Caco-2 (cell line): ENCODE results near the gene TMEM132D. TPM values are rescaled to one million over a fixed set of nuclear protein-coding genes. Genes with fewer than 3 reads are reported as not detected.

Source experiments
- BruUV-seq: library from RNA; stranded (reverse); fragments of 400-500 nt; replicated peaks from 2 replicates; lab custom pipeline; 2021; lab: Mats Ljungman, UMichigan
- CTCF ChIA-PET: fragments of 300-600 bp; sonication (Branson Sonifier 250); formaldehyde crosslinking; loops from one replicate; lab custom pipeline; 2022; ENCODE audit warnings: antibody characterized with exemption; lab: Charles Lee
- POLR2A ChIA-PET: fragments of 300-600 bp; sonication (Branson Sonifier 250); formaldehyde crosslinking; loops from one replicate; lab custom pipeline; 2022; ENCODE audit warnings: antibody characterized with exemption; lab: Charles Lee
- DNase-seq, 2 experiments: peaks; one replicate each; pipeline versions ENCODE4 v3.0.0 to v3.0.0-alpha.2; 2020 to 2022
- H3K27me3 ChIP-seq: replicated peaks from 2 replicates; pipeline ENCODE4 v1.6.0; 2011; ENCODE audit warnings: low read length; ENCODE audit not compliant: control insufficient read depth, insufficient read depth
- H3K36me3 ChIP-seq: 2 replicates; pipeline ENCODE4 v1.5.1; 2011; ENCODE audit warnings: low read length; ENCODE audit not compliant: control insufficient read depth, insufficient read depth
- H3K4me1 ChIP-seq: fragments of 250-450 bp; sonication (Bioruptor Pico); 2 replicates; pipeline ENCODE4 v1.5.1; 2020; ENCODE audit warnings: mild to moderate bottlenecking
- H3K4me3 ChIP-seq: 2 replicates; pipeline ENCODE4 v1.5.1; 2011; ENCODE audit warnings: low read depth, mild to moderate bottlenecking, control low read depth, low read length
- H3K9me3 ChIP-seq: fragments of 250-450 bp; sonication (Bioruptor Pico); 2 replicates; pipeline ENCODE4 v1.5.1; 2020; ENCODE audit warnings: mild to moderate bottlenecking, moderate library complexity
- H3K27ac Mint-ChIP-seq: one replicate; pipeline ENCODE4 v1.8.0; 2022; ENCODE audit warnings: mixed read lengths; ENCODE audit not compliant: unreplicated experiment
- H3K27me3 Mint-ChIP-seq: one replicate; pipeline ENCODE4 v1.8.0; 2022; ENCODE audit warnings: mixed read lengths; ENCODE audit not compliant: insufficient read depth, unreplicated experiment
- H3K36me3 Mint-ChIP-seq: one replicate; pipeline ENCODE4 v1.8.0; 2022; ENCODE audit warnings: mild to moderate bottlenecking, mixed read lengths; ENCODE audit not compliant: insufficient read depth, unreplicated experiment
- H3K4me1 Mint-ChIP-seq: one replicate; pipeline ENCODE4 v1.8.0; 2022; ENCODE audit warnings: low read depth, mixed read lengths; ENCODE audit not compliant: unreplicated experiment
- H3K4me3 Mint-ChIP-seq: one replicate; pipeline ENCODE4 v1.8.0; 2022; ENCODE audit warnings: mild to moderate bottlenecking, moderate library complexity, mixed read lengths; ENCODE audit not compliant: unreplicated experiment
- H3K9me3 Mint-ChIP-seq: one replicate; pipeline ENCODE4 v1.8.0; 2022; ENCODE audit warnings: mixed read lengths; ENCODE audit not compliant: unreplicated experiment
- intact Hi-C: fragments of 100-400 bp; cut with micrococcal nuclease; formaldehyde crosslinking; loops from one replicate; pipeline ENCODE4 v1.10.0; 2022; ENCODE audit not compliant: unreplicated experiment
- total RNA-seq: library from RNA; stranded (reverse); gene quantifications from 2 replicates; pipeline ENCODE4 v1.2.3, GENCODE V29; 2022
- TF ChIP-seq, protein P1 (sequence below), 2 experiments: fragments of 200-600 bp in 1 of 2; IDR thresholded peaks; 1 replicate in 1 of 2; 2 replicates in 1 of 2; pipeline versions ENCODE4 v1.5.1 to v1.8.0; 2011 to 2022; ENCODE audit warnings: antibody characterized with exemption in 1 of 2, control low read depth in 1 of 2, inconsistent platforms in 1 of 2, low read depth in 1 of 2, low read length in 1 of 2, mild to moderate bottlenecking in 1 of 2, moderate library complexity in 1 of 2; ENCODE audit not compliant: insufficient read depth in 1 of 2, severe bottlenecking in 1 of 2, unreplicated experiment in 1 of 2

TMEM132D gene
- total RNA-seq, 1 experiment from 2014 or later, result not detected

DNA sequence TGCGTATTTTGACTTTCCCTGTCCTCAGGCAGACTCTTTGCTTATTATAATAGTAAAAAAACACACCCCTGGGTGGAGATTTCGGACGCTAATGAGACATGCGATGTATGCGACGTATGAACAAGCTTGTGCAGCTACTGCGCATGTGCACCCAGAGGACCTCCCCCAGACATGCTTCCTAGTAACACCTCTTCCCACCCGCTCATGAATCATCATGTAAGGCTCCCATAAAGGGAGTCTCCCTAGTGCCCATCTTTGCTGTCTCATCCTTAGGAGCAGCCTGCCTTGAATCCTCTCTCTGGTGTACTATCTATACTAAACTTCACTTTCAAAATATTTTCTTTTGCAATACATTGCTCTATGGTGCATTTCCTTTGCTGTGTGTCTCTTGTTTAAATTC is 210.1 kb downstream of the TMEM132D start:
- no peak overlapping the region for H3K4me3 ChIP-seq
- TF ChIP-seq, protein P1, sequence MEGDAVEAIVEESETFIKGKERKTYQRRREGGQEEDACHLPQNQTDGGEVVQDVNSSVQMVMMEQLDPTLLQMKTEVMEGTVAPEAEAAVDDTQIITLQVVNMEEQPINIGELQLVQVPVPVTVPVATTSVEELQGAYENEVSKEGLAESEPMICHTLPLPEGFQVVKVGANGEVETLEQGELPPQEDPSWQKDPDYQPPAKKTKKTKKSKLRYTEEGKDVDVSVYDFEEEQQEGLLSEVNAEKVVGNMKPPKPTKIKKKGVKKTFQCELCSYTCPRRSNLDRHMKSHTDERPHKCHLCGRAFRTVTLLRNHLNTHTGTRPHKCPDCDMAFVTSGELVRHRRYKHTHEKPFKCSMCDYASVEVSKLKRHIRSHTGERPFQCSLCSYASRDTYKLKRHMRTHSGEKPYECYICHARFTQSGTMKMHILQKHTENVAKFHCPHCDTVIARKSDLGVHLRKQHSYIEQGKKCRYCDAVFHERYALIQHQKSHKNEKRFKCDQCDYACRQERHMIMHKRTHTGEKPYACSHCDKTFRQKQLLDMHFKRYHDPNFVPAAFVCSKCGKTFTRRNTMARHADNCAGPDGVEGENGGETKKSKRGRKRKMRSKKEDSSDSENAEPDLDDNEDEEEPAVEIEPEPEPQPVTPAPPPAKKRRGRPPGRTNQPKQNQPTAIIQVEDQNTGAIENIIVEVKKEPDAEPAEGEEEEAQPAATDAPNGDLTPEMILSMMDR (IDR thresholded peaks at IDR 0.05; ENCODE audit: insufficient read depth in 1 of 2, low read depth in 1 of 2, low read length in 1 of 2, severe bottlenecking in 1 of 2, unreplicated experiment in 1 of 2), result no peak
- H3K27me3 ChIP-seq, result no peaks in the 10 kb centered on the region
- ChIA-PET CTCF (no interaction called here), POLR2A (no interaction called here)
- Mint-ChIP-seq H3K36me3 (no peaks in the 10 kb centered on the region), H3K9me3 (peaks cover 43% of the 10 kb centered on the region), H3K4me1 (no peaks in the 10 kb centered on the region), H3K27me3 (no peaks in the 10 kb centered on the region), H3K27ac (no peak overlapping the region), H3K4me3 (no peak overlapping the region)
- H3K4me1 ChIP-seq, result no peaks in the 10 kb centered on the region
- DNase-seq, result no peak
- intact Hi-C loops, result no loop called here
- no peaks in the 10 kb centered on the region for H3K36me3 ChIP-seq
- no TSS peak for BruUV-seq
- H3K9me3 ChIP-seq, result no peaks in the 10 kb centered on the region

DNA sequence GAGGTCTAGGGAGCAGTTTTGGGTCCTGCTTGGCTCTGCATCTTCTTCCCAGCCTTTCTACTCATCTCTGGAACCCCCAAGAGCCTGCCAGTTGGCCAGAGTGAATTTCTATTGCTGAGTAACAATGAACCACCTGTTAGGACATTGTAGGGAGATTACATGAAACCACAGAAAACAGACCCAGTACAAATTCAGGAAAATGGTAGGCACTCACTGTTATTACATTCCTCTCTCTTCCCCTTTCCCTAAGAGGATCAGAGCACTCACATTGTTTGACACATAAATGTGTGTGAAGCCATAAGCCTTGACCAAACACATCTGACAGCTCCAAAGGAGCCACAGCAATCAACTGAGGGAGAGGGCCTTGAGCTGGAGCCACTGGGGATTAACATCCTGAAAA is 216.1 kb downstream of the TMEM132D start:
- no peak for DNase-seq
- TF ChIP-seq, protein P1 (IDR thresholded peaks at IDR 0.05; ENCODE audit: insufficient read depth in 1 of 2, low read depth in 1 of 2, low read length in 1 of 2, severe bottlenecking in 1 of 2, unreplicated experiment in 1 of 2), result no peak
- Histone ChIP-seq H3K9me3 (no peaks in the 10 kb centered on the region), H3K27me3 (no peaks in the 10 kb centered on the region), H3K4me3 (no peak overlapping the region), H3K4me1 (no peaks in the 10 kb centered on the region), H3K36me3 (no peaks in the 10 kb centered on the region)
- H3K36me3 Mint-ChIP-seq, result no peaks in the 10 kb centered on the region
- no peaks in the 10 kb centered on the region for H3K27me3 Mint-ChIP-seq
- no peaks in the 10 kb centered on the region for H3K4me1 Mint-ChIP-seq
- intact Hi-C loops, result no loop called here
- H3K27ac Mint-ChIP-seq, result no peak overlapping the region
- H3K4me3 Mint-ChIP-seq, result no peak overlapping the region
- POLR2A ChIA-PET, result no interaction called here
- peaks cover 38% of the 10 kb centered on the region for H3K9me3 Mint-ChIP-seq
- CTCF ChIA-PET, result no interaction called here
- no TSS peak for BruUV-seq

DNA sequence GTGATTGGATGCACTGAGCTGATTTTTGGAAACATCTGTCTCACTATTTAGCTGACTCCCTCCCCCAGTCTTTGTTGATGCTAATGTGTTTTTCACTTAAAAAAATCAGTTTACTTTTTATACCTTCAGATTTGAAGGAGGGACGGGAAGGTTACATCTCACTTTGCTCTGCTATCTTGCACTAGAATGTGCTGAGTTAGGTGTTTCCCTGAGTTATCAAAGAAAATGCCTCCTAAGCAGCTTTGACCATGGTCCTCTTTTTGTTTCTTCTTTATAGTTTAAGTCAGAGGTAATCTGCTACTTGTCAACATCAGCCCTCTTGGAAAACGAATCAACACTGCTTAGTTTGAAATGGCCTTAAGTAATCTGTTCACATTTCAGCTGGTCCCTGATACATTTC is 222.0 kb downstream of the TMEM132D start:
- H3K4me3 ChIP-seq, result no peak overlapping the region
- DNase-seq, result no peak
- ChIA-PET CTCF (no interaction called here), POLR2A (no interaction called here)
- Mint-ChIP-seq H3K27me3 (no peaks in the 10 kb centered on the region), H3K4me1 (no peaks in the 10 kb centered on the region), H3K36me3 (no peaks in the 10 kb centered on the region), H3K4me3 (no peak overlapping the region), H3K9me3 (peaks cover 58% of the 10 kb centered on the region), H3K27ac (no peak overlapping the region)
- intact Hi-C loops, result no loop called here
- no TSS peak for BruUV-seq
- TF ChIP-seq, protein P1 (IDR thresholded peaks at IDR 0.05; ENCODE audit: insufficient read depth in 1 of 2, low read depth in 1 of 2, low read length in 1 of 2, severe bottlenecking in 1 of 2, unreplicated experiment in 1 of 2), result no peak
- H3K4me1 ChIP-seq, result no peaks in the 10 kb centered on the region
- H3K27me3 ChIP-seq, result no peaks in the 10 kb centered on the region
- H3K36me3 ChIP-seq, result no peaks in the 10 kb centered on the region
- no peaks in the 10 kb centered on the region for H3K9me3 ChIP-seq
